ENCODE data around the gene TIE1. TPM values are rescaled to one million over a fixed set of nuclear protein-coding genes. Genes with fewer than 3 reads are reported as not detected.

TIE1 gene
- total RNA-seq, 4 donors from 2014 or later, result 5.6 to 38.8 (median 8.9) TPM

- no peak overlapping the region for H3K27ac ChIP-seq
- TF ChIP-seq CTCF (IDR thresholded peaks at IDR 0.05), result no peak
- no peak for TF ChIP-seq POLR2A (IDR thresholded peaks at IDR 0.05)
Observed at GRCh38 chr1:43279666-43280065, 21.1 kb upstream of the TIE1 start.

GRCh38 chr1:43280692-43281091, 20.1 kb upstream of the TIE1 start:
- Histone ChIP-seq H3K4me3 (no peak overlapping the region), H3K4me1 (peaks cover 0 to 8% (median 0%) of the 10 kb centered on the region in 4 donors), H3K27ac (no peak overlapping the region), H3K36me3 (peaks cover 0 to 15% (median 0%) of the 10 kb centered on the region in 3 donors), H3K9me3 (no peaks in the 10 kb centered on the region), H3K27me3 (no peaks in the 10 kb centered on the region)
- TF ChIP-seq CTCF (IDR thresholded peaks at IDR 0.05) (no peak), POLR2A (IDR thresholded peaks at IDR 0.05) (no peak)
- DNase-seq, result peak in 1 of 3 donors; percentile 3

More at GRCh38 chr1:43279666-43280065, 21.1 kb upstream of the TIE1 start:
- H3K27me3 ChIP-seq, result no peaks in the 10 kb centered on the region
- peak in 1 of 3 donors; percentile 22 for DNase-seq
- no peaks in the 10 kb centered on the region for H3K9me3 ChIP-seq
- peaks cover 0 to 11% (median 0%) of the 10 kb centered on the region in 4 donors for H3K4me1 ChIP-seq
- H3K4me3 ChIP-seq, result no peak overlapping the region
- peaks cover 0 to 15% (median 0%) of the 10 kb centered on the region in 3 donors for H3K36me3 ChIP-seq

GRCh38 chr1:43282220-43283195, 18.3 kb upstream of the TIE1 start:
- Histone ChIP-seq H3K4me3 (no peak overlapping the region), H3K36me3 (peaks cover 0 to 15% (median 0%) of the 10 kb centered on the region in 3 donors), H3K27me3 (no peaks in the 10 kb centered on the region), H3K9me3 (no peaks in the 10 kb centered on the region), H3K27ac (no peak overlapping the region), H3K4me1 (peaks cover 0 to 8% (median 0%) of the 10 kb centered on the region in 4 donors)
- peak in 2 of 3 donors; percentile 27 to 40 for DNase-seq
- TF ChIP-seq POLR2A (IDR thresholded peaks at IDR 0.05) (no peak), CTCF (IDR thresholded peaks at IDR 0.05) (no peak)

GRCh38 chr1:43284065-43284464, 16.7 kb upstream of the TIE1 start:
- Histone ChIP-seq H3K9me3 (no peaks in the 10 kb centered on the region), H3K27me3 (no peaks in the 10 kb centered on the region), H3K4me3 (peak overlapping the region in 2 of 4 donors; percentile 53 to 68), H3K36me3 (peaks cover 0 to 15% (median 0%) of the 10 kb centered on the region in 3 donors), H3K4me1 (peaks cover 0 to 8% (median 0%) of the 10 kb centered on the region in 4 donors), H3K27ac (peak overlapping the region in 2 of 4 donors; percentile 63 to 93)
- TF ChIP-seq CTCF (IDR thresholded peaks at IDR 0.05) (peak in 2 of 6 experiments; percentile 11 to 37), POLR2A (IDR thresholded peaks at IDR 0.05) (no peak)
- peak in 1 of 3 donors; percentile 29 for DNase-seq

GRCh38 chr1:43284546-43285110, 16.2 kb upstream of the TIE1 start:
- H3K9me3 ChIP-seq, result no peaks in the 10 kb centered on the region
- H3K4me3 ChIP-seq, result peak overlapping the region in 3 of 4 donors; percentile 28 to 68 (median 53)
- H3K36me3 ChIP-seq, result peaks cover 0 to 11% (median 0%) of the 10 kb centered on the region in 3 donors
- TF ChIP-seq POLR2A (IDR thresholded peaks at IDR 0.05), result no peak
- TF ChIP-seq CTCF (IDR thresholded peaks at IDR 0.05), result no peak
- no peaks in the 10 kb centered on the region for H3K27me3 ChIP-seq
- peaks cover 0 to 13% (median 0%) of the 10 kb centered on the region in 4 donors for H3K4me1 ChIP-seq
- DNase-seq, result peak in 1 of 3 donors; percentile 57
- H3K27ac ChIP-seq, result peak overlapping the region in 3 of 4 donors; percentile 63 to 93 (median 83)

Measured in Peyer's patch (tissue), 4 donors.